ENCODE measurements around the gene KLHL22.
A peak's percentile ranks its signal among the peaks of the same experiment; 100 is the strongest.
"Not testable (repeated sequence)": the region's sequence is repeated elsewhere in the genome, so short reads cannot be mapped to it uniquely, and the experiment has no call there.

KLHL22 gene, protein sequence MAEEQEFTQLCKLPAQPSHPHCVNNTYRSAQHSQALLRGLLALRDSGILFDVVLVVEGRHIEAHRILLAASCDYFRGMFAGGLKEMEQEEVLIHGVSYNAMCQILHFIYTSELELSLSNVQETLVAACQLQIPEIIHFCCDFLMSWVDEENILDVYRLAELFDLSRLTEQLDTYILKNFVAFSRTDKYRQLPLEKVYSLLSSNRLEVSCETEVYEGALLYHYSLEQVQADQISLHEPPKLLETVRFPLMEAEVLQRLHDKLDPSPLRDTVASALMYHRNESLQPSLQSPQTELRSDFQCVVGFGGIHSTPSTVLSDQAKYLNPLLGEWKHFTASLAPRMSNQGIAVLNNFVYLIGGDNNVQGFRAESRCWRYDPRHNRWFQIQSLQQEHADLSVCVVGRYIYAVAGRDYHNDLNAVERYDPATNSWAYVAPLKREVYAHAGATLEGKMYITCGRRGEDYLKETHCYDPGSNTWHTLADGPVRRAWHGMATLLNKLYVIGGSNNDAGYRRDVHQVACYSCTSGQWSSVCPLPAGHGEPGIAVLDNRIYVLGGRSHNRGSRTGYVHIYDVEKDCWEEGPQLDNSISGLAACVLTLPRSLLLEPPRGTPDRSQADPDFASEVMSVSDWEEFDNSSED

DNA sequence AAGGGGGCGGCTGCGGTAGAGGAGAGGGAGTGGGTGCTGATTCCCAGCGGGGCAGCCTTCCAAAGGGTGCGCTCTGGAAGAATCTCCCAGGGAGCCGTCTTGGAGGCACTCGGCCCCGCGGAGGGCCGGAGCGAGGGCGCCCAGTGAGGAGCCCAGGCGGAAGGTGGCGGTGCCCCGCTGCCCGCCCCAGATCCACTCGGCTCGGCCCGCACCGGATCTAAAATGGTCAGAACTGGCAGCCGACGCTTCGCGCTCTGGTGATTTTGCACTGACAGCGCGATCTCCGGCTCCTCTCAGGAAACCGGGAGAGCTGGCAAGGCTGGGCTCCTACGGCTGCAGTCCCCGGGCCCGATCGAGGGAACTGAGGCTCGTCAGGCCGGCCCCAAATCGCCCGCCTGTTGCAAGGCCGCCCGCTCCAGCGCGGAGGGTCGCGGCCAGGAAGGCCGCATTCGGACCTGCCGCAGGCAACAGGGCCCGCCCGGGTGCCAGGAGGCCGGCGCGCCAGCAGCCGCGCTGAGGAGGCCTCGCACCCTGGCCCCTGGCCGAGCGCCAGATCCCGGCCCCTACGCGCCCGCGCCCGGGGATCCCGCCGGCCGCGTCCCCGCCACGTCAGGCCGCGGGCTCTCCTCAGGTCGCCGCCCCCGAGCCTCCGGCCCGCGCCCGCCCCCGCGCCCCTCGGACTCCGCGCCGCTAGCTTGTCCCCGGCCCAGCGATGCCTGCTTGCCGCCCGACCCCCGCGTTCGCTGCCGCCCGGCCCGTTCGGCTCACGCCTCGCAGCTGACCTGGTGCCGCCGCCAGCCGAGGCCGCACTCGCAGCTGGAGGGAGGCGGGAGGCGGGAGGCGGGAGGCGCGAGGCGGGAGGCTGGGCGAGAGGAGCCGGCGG lies at the start of gene KLHL22:
Gene KLHL22, minus strand, starts transcription at position 818 of the 883 bp plus-strand sequence. CDS start 6,584 bp downstream, outside the sequence.
- no peak for DNase-seq

DNA sequence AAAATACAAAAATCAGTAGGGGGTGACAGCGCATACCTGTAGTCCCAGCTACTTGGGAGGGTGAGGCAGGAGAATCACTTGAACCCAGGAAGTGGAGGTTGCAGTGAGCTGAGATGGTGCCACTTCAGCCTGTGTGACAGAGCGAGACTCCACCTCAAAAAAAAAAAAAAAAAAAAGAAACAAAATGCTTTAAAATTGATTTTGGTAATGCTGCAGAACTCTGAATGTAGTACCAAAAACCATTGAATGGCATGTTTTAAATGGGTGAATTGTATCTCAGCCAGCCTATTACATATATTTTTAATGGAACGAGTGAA lies 49.7 kb upstream of the KLHL22 start:
- not testable (repeated sequence) for DNase-seq

DNA sequence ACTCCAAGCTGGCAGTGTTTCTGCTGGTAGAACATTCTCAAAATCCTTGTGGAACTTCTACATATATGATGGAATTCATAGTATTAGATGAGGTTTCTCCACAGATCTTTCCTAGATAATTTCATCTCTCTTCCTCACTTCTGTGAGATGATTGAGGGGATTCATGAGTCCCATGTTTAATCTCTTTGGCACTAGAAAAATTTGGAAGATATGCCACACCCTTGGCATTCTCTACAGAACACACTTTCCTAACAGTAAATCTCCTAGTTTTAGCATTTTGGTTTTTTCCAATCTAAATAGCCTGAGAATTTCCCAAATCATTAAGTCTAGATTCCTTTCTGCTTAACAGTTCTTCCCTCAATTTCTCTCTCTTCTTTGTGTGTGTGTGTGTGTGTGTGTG lies 47.1 kb upstream of the KLHL22 start:
- DNase-seq: no peak

DNA sequence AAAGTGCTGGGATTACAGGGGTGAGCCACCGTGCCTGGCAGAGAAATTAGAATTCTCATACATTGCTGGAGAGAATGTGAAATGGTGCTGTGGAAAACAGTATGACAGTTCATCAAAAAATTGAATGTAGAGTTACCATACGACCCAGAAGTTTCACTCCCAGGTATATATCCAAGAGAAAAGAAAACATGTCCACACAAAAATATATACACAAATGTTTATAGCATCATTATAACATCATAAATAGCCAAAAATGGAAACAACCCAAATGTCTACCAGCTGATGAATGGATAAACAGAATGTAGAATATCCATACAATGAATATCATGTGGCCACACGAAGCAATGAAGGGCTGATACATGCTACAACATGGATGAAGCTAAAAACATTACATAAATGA lies 46.5 kb upstream of the KLHL22 start:
- no peak for DNase-seq

DNA sequence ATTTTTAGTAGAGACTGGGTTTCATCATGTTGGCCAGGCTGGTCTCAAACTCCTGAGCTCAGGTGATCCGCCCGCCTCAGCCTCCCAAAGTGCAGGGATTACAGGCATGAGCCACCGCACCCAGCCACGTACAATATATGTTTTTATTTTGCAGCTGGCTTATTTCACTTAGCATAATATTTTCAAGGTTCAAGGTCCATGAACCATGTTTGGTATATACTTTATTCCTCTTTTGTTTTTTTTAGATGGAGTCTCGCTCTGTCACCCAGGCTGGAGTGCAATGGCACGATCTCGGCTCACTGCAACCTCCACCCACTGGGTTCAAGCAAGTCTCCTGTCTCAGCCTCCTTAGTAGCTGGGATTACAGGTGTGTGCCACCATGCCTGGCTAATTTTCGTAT lies 43.3 kb upstream of the KLHL22 start:
- not testable (repeated sequence) for DNase-seq

DNA sequence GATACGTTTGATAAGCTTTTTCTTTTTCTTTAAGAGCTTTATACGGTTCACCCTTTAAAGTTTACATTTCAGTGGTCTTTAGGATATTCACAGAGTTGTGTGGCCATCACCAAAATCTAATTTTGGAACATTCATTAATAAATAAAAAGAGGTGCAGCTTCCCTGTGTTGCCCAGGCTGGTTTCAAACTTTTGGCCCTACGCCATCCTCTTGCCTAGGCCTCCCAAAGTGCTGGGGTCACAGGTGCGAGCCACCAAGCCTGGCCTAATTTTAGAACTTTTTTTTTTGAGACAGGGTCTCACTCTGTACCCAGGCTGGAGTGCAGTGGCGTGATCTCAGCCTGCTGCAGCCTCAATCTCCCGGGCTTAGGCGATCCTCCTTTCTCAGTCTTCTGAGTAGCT lies 42.4 kb upstream of the KLHL22 start:
- DNase-seq: no peak

DNA sequence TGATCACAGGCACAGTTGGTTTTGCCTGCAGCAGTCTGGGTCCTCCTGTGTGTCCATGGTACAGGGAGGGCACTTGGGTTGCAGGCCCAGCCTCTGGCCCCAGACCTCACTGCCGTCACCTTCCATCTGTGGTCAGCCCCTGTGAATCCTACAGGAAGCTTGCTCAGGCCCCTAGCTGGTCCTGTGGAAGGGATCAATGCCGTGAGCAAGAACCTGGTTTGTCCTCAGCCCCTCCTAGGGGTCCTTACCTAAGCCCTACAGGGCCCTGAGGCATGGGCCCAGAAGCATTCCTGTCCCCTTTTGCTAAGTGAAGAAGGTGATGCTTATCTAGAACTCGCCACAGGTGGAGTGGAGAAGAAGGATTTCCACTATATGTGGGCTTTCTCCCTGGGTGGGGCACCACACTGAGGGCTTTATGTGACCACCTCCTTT lies 41.7 kb upstream of the KLHL22 start:
- no peak for DNase-seq

DNA sequence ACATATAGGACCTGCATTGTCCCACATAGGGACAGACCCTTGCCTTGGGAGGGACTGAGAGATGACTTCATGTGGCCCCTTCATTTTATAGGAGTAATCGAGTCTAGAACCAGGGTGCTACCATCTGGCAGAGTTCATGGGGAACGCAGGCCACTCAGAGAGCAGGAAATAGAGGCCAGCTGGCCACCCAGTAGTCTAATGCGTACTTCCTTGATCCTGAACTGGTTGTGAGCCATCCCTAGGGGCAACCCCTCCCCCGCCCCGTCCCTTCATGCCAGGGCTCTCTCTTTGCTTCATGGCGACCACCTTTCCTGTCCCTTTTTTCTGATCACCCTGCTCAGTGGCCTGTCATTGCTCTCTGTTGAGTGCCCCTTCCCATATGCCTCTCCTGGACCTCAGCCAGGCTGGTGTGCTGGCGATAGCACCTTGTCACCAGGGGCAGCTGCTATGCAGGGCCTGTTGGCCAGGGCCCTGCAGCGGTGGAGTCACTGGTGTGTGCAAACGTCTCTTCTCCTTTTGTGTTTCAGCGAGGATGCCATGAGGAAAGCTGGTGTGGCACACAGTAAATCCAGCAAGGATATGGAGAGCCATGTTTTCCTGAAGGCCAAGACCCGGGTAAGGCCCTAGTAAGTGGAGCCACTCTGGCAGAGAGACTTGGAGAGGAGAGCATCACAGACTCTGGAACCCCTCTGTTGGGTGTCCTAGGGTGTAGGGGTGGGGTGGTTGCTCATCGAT lies 41.2 kb upstream of the KLHL22 start:
- DNase-seq: peak; percentile 30

DNA sequence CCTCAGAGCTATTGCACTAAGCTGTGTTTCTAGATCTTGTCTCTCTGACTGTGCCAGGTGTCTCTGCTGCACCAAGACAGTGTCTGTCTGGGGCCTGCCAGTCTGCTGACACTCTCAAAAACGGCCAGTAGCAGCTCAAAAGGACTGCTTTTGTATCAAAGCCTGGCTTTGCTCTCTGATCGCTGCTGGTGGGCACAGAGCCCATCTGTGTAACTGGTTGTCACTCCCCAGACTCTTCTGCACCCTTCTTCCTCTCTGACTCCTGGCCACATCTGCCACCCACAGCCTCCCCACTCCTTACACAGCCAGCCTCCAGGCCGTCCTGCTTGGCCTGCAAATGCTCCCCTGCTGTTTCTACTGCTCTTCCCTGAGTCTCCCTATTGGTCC lies 38.3 kb upstream of the KLHL22 start:
- no peak for DNase-seq

DNA sequence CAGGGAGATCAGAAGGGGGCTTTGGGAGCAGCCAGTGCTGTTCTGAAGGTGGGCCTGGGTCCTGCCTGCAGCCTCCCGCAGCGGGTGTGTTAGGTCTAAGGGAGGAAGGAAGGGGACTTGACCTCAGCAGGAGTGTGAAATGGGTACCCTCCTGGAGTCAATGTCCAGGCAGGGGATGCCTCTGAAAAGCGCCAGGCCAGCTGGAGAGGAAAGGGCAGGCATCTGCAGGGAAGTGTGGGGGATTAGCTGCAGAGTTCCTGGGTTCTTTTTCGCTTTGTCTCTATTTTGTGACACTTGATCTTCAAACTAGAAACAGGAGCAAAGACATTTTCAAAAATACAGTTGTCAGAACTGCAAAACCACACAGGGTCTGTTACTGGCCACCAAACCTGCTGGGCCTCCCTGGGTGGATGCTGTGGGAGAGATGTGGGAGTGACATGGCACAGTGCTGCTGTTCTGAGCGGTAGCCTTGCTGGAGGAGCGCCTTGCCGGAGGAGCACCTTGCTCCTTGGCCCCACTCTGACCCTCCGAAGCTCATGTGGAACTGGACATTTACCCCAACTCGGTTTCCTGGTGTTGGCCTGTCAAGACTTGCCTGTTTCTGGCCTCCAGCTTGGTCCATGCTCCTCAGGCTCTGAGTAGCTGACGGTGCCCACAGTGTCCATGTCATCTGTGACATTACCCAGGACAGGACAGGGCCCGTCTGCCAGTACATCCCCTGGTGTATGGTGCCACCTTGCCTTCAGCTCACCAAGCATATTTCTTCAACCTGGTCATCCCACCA lies 37.7 kb upstream of the KLHL22 start:
- no peak for DNase-seq

DNA sequence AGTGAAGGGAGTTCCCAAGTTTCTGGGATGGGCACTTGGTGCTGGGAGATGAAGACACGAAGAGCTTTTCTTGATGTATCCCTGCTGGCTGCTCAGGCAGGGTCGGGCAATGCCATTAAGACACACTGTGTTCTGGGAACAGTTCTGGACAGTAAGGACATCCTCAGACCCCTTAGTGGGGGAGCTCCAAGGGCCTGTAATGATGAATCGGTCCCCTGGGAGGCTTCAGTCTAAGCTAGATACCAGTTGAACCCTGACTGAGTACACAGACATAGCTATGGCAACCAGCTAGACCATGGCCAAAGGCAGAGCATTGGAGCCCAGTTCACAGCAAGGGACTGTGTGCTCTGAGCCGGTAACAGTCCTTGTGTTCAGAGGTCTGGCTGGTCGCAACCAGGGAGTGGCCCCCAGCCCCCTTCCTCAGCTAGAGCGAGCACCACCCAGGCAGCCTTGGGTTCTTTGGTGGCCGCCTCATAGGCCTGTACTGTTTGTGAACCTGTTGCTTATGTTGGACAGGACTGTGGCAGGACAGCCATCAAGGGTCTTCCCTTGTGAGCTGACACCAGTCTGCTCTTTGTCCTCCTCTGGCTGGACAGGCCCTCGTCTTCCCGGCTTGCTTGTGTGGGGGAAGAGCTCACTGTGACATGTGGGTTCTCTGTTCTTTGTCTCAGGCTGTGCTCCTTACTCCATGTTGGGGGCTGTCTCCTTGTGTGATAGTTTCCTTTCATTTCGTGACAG lies 36.8 kb upstream of the KLHL22 start:
- no peak for DNase-seq

DNA sequence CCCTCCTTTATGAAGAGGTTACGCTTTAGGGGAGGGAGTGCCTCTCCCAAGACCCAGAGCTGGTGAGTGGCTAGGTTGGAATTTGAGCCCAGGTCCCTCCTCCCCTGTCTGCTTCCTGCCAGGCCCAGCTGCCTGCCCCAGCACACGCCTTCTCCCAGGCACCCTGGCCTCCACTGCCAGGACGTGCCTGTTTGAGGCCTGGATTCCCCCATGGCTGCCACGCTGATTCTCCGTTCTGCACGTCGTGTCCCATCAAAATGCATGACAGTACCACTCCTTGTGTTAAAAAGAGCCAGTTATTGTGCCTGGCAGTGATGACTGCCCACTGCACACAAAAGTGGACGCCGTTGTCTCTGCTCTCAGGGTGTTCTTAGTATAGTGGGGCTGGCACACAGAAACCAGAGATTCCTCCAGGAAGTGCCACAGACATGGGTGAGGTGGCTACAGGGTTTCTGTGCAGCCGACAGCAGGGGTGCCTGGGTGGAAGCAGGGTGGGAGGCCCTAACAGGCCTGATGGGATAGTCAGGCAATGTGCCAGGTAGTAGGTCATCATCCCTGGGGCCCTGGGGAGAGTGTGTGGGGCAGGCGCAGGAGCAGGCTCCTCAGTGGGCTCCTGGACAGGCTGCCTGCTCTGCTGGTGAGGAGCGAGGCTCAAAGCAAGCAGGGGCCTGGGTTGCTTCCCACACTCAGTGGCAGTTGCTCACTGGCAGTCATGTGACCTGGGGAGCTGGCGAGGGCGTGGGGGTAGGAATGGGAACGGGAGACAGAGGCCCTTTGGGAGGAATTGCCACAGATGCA lies 36.0 kb upstream of the KLHL22 start:
- DNase-seq: peak; percentile 5

DNA sequence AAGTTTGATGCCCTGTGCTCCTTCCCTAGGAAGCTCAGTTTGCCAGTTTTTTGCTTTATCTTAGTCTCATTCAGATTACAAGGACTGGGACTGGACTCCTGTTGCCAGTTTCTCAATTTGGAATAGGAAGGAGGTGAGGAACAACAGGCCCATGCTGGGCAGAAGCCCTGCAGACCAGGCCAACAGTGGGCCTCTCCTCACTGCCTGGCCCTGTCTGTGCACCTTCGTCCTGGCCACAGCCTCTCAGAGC lies 35.5 kb upstream of the KLHL22 start:
- DNase-seq: no peak

DNA sequence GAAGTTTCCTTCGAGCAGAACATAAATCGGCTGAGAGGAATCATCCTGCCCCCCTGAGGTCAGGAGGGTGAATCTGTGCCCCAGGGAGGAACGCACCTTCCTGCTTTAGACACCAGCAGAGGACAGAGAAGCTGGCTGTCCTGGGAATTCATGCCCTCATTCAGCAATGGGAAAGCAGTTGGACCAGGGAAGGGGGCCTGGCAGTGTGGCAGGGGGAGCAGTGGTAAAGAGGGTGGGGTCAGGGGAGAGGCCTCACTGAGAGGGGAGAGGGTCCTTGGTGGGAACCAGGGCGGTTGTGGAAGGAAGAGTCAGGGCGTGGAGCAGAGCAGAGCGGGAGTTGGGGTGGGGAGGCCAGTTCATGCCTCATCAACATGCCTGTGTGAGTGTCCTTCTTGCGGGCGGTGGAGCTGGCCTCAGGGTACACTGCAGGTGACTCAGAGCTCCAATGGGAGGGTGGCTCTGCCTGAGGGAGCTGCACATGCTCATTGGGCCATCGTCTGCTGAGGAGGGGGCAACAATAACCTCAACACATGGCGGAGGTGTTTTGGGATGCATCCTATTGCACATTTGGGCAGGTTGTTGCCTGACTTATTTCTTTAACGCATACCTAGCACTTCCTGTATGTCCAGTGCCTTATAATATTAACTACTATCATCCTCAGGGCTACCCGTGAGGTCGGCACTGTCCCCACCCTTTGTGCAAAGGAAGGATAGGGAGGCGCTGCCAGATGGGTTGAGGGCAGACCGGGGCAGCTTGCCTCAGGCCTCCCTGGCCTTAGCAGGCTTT lies 35.0 kb upstream of the KLHL22 start:
- DNase-seq: no peak

DNA sequence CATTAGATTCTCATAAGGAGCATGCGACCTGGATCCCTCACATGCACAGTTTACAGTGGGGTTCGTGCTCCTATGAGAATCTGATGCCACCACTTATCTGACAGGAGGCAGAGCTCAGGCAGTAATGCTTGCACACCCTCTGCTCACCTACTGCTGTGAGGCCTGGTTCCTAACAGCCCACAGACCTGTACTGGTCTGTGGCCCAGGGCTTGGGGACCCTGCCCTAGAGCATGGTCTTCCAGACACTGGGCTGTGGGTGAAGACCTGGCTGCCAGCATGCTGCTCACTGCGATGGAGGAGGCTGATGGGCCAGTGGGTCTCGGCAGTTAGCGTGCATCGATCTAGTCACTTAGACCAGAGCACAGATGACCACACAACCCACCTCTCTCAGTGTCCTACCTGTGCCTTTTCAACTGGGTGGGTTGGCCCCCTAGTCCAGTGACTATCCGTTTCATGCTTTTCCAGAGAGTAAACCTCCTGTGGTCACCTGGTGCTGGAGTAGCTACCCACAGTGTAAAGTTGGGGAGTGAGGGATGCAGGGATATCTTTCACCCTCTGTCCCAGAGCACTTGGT lies 32.9 kb upstream of the KLHL22 start:
- DNase-seq: no peak

DNA sequence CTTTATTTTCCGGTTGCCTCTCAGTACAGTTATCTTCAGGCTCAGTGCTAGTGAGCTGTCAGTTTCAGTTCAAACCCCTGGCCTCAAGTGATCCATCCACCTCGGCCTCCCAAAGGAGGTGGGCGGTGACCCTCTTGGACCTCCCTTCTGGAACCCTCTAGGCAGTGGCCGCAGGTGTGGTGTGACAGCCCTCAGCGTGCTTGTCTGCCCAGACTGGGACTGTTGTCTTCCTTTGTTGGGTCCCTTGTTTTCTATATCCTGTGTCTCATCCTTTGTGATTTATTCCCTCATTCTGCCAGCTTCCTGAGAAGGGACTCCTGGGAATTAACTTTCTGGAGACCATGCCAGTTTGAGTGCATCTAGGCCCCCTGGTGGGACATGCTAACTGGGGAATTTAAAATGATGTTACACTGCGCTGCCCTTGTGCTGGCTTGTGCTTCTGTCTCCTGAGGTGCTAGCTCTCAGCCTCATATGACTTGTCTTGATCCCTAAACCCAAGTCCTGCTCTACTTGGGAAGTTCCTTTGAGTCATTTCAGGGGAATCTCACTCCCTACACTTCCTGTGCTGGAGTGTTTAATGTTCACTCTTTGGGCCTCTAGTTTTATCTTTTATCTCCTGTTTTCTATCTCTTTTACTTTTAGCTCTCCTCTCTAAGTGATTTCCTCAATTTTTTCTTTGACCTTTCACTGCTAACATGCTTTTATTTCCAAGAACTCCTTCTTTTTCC lies 31.2 kb upstream of the KLHL22 start:
- DNase-seq: no peak

DNA sequence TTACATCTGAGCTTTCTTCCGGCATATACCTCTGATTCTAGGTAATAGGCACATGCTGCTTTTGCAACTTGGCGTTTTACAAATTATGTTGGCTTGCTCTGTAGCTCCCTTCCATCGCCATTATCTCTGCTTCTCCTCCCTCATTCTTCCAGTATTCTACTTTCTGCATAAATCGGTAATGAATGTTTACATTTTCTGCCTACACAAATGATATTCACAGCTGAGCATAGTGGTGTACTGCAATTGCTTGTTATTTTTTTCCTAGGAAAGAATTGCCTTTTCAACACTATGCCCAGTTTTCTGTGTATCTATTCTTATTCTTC lies 30.7 kb upstream of the KLHL22 start:
- no peak for DNase-seq

DNA sequence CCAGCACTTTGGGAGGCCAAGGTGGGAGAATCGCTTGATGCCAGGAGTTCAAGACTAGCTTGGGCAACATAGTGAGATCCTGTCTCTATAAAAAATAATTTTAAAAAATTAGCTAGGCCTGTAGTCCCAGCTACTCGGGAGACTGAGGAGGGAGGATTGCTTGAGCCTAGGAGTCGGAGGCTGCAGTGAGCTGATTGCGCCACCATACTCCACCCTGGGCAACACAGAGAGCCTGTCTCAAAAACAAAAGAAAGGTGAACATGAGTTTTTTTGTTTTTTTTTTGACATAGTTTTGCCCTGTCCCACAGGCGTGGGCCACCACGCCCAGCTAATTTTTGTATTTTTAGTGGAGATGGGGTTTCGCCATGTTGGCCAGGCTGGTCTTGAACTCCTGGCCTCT lies 29.5 kb upstream of the KLHL22 start:
- DNase-seq: no peak

DNA sequence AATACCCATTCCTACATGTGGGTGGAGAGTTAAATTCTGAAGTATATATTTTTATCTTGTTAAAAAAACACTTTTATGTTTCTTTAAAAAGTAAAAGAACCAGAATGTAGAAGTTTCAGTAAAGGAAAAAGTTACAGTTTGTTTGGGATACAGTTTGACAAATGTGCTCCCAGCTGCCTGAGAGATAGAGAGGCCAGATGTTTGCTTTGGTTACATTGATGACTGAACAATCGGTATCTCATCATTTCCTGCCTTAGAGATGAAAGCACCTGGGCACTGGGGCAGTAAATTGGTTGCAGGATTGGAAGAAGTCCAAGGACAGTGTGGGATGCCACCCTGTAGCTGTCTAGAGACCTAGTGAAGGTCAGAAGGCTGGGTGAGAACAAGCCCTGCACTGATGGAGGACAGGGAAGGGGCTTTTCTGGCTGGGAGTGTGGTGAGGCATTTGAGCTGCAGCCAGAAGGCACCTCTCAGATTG lies 28.4 kb upstream of the KLHL22 start:
- no peak for DNase-seq
